HL-60/S4 treated with retinoic acid at 250 ng/mL for 4 days and 3 days (cell line): ENCODE measurements around the gene DYNC2LI1.

Experiments used
- in situ Hi-C: fragments of 300-500 bp; cut with MboI; formaldehyde crosslinking; loops from 2 replicates; pipeline ENCODE4 v1.7.0; 2022; ENCODE audit warnings: low sequenced_read_pairs

DYNC2LI1 gene

DNA sequence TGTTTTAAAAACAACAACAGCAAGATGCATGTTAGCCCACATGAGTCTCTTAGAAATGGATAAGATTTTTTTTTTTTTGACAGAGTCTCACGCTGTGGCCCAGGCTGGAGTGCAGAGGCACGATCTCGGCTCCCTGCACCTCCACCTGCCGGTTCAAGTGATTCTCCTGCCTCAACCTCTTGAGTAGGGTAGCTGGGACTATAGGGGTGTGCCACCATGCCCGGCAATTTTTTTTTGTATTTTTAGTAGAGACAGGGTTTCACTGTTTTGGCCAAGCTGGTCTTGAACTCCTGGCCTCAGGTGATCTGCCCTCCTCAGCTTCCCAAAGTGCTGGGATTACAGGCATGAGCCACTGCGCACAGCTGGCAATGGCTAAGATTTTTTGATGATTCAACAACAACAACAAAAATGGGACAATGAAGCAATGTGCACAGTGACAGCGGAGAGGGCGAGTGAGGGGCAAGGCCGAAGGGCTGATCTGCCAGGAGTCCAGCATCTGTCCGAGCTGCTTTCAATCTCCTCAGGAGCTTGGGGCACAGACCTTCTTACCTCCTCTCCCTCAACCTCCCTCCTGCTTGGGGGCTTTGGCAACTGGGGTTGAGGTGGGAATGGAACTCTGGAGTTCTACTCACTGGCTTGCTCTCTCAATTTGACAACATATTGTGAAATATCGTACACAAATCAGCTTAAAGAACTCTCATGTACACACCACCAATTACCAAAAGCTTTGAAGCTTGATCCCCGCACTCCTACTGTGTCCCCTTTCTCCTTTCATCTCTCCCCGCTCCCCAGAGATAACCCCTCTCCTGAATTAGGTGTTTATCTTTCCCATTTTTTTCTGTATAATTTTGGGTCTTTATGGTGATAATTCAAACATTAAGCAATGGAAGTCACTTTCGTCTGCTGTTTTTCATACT lies 68.4 kb downstream of the DYNC2LI1 start:
- in situ Hi-C loops = no loop called here

DNA sequence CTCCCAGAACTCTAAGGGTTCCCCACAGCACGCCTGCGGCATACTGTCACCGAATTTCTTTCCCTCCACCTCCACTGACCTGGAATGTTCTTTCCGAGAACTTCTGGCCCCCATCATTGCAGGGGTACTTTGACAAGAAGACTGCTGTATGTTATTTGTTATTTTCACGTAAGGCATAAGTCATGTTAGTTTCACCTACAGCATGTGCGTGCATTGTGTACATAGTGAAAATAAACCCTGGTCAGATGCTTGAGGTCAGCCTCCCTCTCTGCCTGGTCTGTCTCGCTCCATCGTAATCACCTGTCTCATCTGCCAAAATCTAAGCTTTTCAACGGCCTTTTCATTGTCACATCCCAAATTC lies 69.0 kb downstream of the DYNC2LI1 start:
- in situ Hi-C loops = no loop called here

DNA sequence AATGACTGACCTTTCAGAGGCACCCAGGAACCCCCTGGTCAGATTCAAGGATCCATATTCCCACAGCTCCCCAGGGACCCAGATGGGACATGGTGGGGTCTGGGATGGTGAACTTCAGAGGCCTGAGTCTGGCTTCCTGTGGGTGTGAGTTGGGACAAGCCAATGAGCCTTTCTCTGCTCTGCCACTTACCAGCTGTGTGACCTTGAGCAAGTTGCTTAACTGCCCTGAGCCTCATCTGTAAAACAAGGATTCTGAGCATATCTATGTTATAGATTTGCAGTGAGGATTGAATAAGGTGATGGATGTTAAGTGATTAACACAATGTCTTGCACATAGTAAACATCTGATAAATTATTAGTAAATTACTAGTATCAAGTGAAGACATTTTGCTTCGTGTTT lies 71.3 kb downstream of the DYNC2LI1 start:
- in situ Hi-C loops = no loop called here

DNA sequence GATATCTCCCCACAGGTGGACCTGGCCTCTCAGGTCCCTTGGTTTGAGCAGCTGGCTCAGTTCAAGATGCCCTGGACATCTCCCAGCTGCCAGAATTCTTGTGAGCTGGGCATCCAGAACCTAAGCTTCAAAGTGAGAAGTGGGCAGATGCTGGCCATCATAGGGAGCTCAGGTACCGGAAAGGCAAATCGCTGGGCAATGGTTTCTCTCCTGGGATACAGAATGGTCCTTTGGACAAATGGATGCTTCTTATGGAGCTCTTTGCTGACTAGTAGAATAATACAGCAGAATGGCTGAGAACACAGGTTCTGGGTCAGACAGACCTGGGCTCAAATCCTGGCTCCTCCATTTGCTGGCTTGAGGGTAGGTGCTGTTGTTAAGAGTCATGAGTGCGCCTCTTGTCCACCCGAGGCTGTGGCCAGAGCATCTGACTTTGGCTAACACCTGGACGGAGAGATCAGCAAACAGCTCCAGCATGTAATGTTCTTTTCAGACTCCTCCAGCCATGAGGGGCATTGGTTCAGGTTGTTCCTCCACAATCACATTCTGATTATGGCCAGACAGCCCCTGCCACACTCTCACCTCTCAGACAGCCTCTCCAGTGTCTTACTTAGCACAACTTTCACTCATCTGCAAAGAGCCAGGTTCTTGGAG lies 72.4 kb downstream of the DYNC2LI1 start:
- in situ Hi-C loops = no loop called here

- in situ Hi-C loops = no loop called here
Measured at GRCh38 chr2:43848214-43848613, 74.4 kb downstream of the DYNC2LI1 start.

- in situ Hi-C loops = no loop called here
Measured at GRCh38 chr2:43851011-43851980, 77.5 kb downstream of the DYNC2LI1 start.

- in situ Hi-C loops = no loop called here
Measured at GRCh38 chr2:43852196-43852730, 78.4 kb downstream of the DYNC2LI1 start.

DNA sequence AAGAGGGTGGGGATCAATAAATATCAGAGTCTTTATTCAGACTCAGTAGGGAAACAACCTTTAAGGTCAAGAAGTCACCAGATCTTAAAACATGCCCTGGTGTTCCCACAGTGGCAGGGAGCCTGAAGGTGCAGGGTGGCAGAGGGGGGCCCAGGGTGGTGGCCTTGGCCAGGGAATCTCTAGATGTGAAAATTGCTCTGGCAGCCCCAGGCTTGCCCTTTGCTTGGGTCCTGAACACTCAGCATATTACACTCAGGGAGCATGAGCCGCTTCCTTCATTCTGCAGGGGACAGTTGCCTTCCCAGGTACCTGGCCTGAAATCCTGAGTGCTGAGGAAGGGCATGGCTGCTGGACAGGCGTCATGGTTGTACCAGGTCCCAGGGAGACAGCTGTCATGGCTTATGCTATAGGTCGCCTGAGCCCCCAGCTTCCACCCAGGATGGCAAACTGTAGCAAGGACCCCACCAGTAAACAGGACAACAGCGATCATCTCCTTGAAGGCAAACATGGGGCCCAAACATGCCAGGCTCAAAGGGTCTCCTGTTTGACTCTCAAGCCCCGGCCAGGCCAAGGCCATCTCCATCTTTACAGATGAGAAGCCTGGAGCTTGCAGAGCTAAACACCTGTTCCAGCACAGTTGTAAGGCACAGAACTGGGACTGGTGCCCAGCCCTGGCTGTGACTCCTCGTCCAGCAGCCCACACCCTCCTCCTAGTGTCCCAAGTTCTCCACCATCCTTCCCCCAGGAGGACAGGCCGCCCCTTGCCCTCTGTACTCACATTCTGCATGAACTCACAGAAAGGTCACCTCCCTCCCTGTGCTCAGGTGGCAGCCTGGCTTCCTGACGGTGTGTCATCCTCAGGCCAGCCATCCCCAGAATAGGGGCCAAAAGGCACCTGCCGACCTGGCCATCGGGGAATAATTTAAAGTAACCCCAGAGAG lies 79.6 kb downstream of the DYNC2LI1 start:
- in situ Hi-C loops = no loop called here

GRCh38 chr2:43854671-43855070 lies 80.8 kb downstream of the DYNC2LI1 start:
- in situ Hi-C loops = no loop called here

DNA sequence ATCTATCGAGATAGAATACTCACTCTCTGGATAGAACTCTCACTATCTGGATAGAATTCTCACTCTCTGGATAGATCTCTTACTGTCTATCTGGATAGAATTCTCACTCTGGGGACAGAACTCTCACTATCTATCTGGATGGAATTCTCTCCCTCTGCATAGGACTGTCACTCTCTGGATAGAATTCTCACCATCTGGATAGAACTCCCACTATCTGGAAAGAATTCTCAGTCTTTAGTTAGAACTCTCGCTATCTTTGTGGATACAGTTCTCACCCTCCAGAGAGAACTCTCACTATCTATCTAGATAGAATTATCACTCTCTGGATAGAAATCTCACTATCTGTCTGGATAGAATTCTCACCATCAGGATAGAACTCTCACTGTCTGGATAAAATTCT lies 81.5 kb downstream of the DYNC2LI1 start:
- in situ Hi-C loops = no loop called here
